Fibroblast of pulmonary artery (primary cell): ENCODE data around the gene DPP6.

Source experiments
- DNase-seq: peaks from one replicate; pipeline ENCODE4 v3.0.0-alpha.2; 2010; ENCODE audit warnings: low read depth
- H3K4me3 ChIP-seq: replicated peaks from 2 replicates; pipeline ENCODE4 v1.5.1; 2011; ENCODE audit warnings: low read depth, mild to moderate bottlenecking, control low read depth, low read length, moderate library complexity
- CTCF ChIP-seq: IDR thresholded peaks from 2 replicates; pipeline ENCODE4 v1.5.1; 2011; ENCODE audit warnings: mild to moderate bottlenecking, control low read depth, low read length, inconsistent platforms; ENCODE audit errors: missing control alignments

DPP6 gene

GRCh38 chr7:154913638-154914307 is 861.6 kb downstream of the DPP6 start:
- peak overlapping the region; percentile 33 for H3K4me3 ChIP-seq
- DNase-seq, result peak; percentile 72
- peak; percentile 93 for TF ChIP-seq CTCF

DNA sequence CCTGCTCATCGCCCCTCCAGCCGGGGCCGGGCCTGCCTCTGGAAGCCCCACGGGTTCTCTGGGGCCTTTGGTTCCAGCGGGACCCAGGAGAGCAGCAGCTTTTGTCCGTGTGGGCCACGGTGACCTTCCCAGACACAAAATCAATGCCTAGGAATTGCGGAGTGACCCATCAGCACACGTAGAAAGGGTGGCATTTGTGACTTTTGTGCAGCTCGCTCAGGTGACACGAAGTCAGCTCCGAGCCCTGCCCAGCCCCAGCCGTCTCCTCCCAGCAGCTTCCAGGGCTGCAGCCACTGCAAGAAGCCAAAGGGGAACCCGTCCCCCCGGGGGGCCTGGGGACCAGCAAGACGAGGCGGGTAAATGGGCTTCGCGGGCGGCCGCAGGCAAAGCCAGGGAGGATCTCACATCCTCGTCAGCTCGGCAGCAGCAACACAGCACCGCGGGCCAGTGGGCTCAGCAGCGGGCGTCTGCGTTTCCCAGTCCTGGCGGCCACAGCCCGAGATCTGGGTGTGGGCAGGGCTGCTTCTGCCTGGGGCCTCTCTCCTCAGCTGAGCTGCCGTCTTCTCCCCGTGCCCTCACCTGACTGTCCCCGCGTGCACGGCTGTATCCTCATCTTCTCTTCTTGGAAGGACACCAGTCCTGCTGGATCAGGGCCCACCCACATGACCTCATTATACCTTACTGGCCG is 862.3 kb downstream of the DPP6 start:
- DNase-seq, result no peak
- TF ChIP-seq CTCF, result no peak
- H3K4me3 ChIP-seq, result no peak overlapping the region

DNA sequence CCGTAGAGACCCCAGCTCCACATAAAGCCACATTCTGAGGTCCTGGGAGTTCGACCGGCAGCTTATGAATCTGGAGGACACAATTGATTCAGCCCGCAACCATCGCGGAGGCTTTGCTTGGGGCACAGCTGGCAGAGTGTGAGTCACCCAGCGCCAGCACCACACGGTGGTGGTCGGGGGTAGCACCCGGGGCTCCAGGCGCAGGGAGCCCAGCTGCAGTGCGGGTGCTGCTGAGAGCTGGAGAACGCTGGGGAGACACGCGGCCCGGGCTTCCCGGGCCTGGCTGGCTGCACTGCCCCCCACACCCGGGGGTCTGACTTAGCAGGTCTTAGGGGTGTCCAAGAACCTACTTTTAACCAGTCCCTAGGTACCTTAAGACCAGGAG is 862.8 kb downstream of the DPP6 start:
- DNase-seq, result no peak
- TF ChIP-seq CTCF, result no peak
- no peak overlapping the region for H3K4me3 ChIP-seq

DNA sequence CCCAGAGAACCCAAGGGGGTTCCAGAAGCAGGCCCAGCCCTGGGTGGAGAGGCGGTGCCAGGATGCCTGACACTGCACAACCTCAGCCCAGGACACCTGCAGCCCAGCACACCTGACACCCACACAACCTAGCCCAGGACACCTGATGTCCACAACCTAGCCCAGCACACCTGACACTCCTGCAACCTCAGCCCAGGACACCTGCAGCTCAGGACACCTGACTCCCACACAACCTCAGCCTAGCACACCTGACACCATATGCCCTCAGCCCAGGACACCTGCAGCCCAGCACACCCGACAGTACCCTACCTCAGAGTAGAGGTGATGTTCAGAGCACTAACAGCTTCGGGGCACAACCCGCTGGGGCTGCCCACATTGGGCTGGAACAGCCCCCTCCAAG is 863.4 kb downstream of the DPP6 start:
- no peak for TF ChIP-seq CTCF
- H3K4me3 ChIP-seq, result no peak overlapping the region
- DNase-seq, result no peak

- H3K4me3 ChIP-seq, result no peak overlapping the region
- no peak for DNase-seq
- TF ChIP-seq CTCF, result no peak
Observed at GRCh38 chr7:154916381-154916780, 864.2 kb downstream of the DPP6 start.

GRCh38 chr7:154916856-154917807 is 864.9 kb downstream of the DPP6 start:
- no peak overlapping the region for H3K4me3 ChIP-seq
- TF ChIP-seq CTCF, result no peak
- no peak for DNase-seq
